B cell (primary cell): ENCODE measurements around the gene SLC12A4. TPM values are rescaled to one million over a fixed set of nuclear protein-coding genes. Genes with fewer than 3 reads are reported as not detected.

Source experiments
- ATAC-seq: fragments of 200-7000 bp; cut with Tn5 transposase; one replicate; pipeline ENCODE4 v1.10.0; 2021; ENCODE audit warnings: low read depth, mild to moderate bottlenecking, moderate number of reproducible peaks, moderate library complexity
- CTCF ChIA-PET: fragments of 350-600 bp; sonication (Branson Sonifier 250); formaldehyde crosslinking; loops from one replicate; lab custom pipeline; 2021; ENCODE audit warnings: antibody characterized with exemption, inconsistent platforms; lab: Charles Lee
- POLR2A ChIA-PET: fragments of 350-600 bp; sonication (Branson Sonifier 250); formaldehyde crosslinking; loops from one replicate; lab custom pipeline; 2021; ENCODE audit warnings: antibody characterized with exemption; lab: Charles Lee
- DNase-seq: peaks from one replicate; pipeline ENCODE4 v3.0.0; 2013
- H2AFZ ChIP-seq: 2 replicates; pipeline ENCODE4 v1.6.1; 2012; ENCODE audit warnings: mild to moderate bottlenecking, low read depth, low read length; ENCODE audit not compliant: insufficient read depth, poor library complexity, severe bottlenecking
- H3K27ac ChIP-seq, 2 donors: 1 replicate in 1 of 2; 2 replicates in 1 of 2; pipeline ENCODE4 v1.5.1; 2012 to 2013; ENCODE audit warnings: low read length in 2 of 2, mild to moderate bottlenecking in 2 of 2, moderate library complexity in 1 of 2
- H3K27me3 ChIP-seq, 4 experiments: fragments of 200-600 bp in 1 of 4; sonication (generic) in 1 of 4; replicated peaks in 1 of 4; 1 replicate in 2 of 4; 2 replicates in 2 of 4; pipeline versions ENCODE4 v1.6.1 to v1.7.0; 2013 to 2016; ENCODE audit warnings: low read length in 3 of 4, mild to moderate bottlenecking in 2 of 4, mixed read lengths in 1 of 4, moderate library complexity in 1 of 4; ENCODE audit not compliant: insufficient read depth in 4 of 4, control insufficient read depth in 3 of 4; ENCODE audit errors: control extremely low read depth in 1 of 4
- H3K36me3 ChIP-seq, 2 experiments: replicated peaks in 1 of 2; 1 replicate in 1 of 2; 2 replicates in 1 of 2; pipeline versions ENCODE4 v1.6.1 to v1.7.1; 2013; ENCODE audit warnings: low read length in 1 of 2; ENCODE audit not compliant: insufficient read depth in 2 of 2, control insufficient read depth in 1 of 2; ENCODE audit errors: control extremely low read depth in 1 of 2, extremely low read depth in 1 of 2
- H3K4me1 ChIP-seq, 2 donors: fragments of 200-600 bp in 1 of 2; sonication (generic) in 1 of 2; 1 replicate in 1 of 2; 2 replicates in 1 of 2; pipeline versions ENCODE4 v1.5.1 to v1.6.1; 2013 to 2017; ENCODE audit warnings: low read length in 2 of 2; ENCODE audit not compliant: control insufficient read depth in 2 of 2, insufficient read depth in 2 of 2
- H3K4me2 ChIP-seq: replicated peaks from 2 replicates; pipeline ENCODE3; 2012; ENCODE audit warnings: mild to moderate bottlenecking, low read depth, low read length; ENCODE audit not compliant: poor library complexity, severe bottlenecking
- H3K4me3 ChIP-seq, 5 experiments: fragments of 200-600 bp in 1 of 5; sonication (generic) in 1 of 5; 1 replicate in 3 of 5; 2 replicates in 2 of 5; pipeline versions ENCODE4 v1.5.1 to v1.7.0; 2011 to 2016; ENCODE audit warnings: low read length in 4 of 5, mild to moderate bottlenecking in 4 of 5, low read depth in 2 of 5, control low read depth in 1 of 5, moderate library complexity in 1 of 5; ENCODE audit not compliant: insufficient read depth in 1 of 5; ENCODE audit errors: control extremely low read depth in 1 of 5, extremely low read depth in 1 of 5
- H3K79me2 ChIP-seq: fragments of 200-600 bp; sonication (generic); one replicate; pipeline ENCODE4 v1.6.0; 2016; ENCODE audit warnings: low read length; ENCODE audit not compliant: control insufficient read depth, insufficient read depth
- H3K9ac ChIP-seq: fragments of 200-600 bp; sonication (generic); 2 replicates; pipeline ENCODE4 v1.6.1; 2017; ENCODE audit warnings: mild to moderate bottlenecking, low read length, moderate library complexity
- H3K9me3 ChIP-seq, 3 donors: one replicate each; pipeline versions ENCODE4 v1.6.1 to v1.7.1; 2013; ENCODE audit warnings: low read length in 2 of 3; ENCODE audit not compliant: control insufficient read depth in 2 of 3, insufficient read depth in 1 of 3; ENCODE audit errors: control extremely low read depth in 1 of 3
- H4K20me1 ChIP-seq: 2 replicates; pipeline ENCODE4 v1.6.0; 2012; ENCODE audit warnings: mild to moderate bottlenecking, low read length; ENCODE audit not compliant: insufficient read depth, control insufficient read depth, poor library complexity, severe bottlenecking
- H3K27ac Mint-ChIP-seq: one replicate; pipeline ENCODE4 v1.8.0; 2021; ENCODE audit warnings: mixed read lengths
- H3K27me3 Mint-ChIP-seq: one replicate; pipeline ENCODE4 v1.8.0; 2021; ENCODE audit warnings: mixed read lengths
- H3K4me1 Mint-ChIP-seq: one replicate; pipeline ENCODE4 v1.8.0; 2021; ENCODE audit warnings: mixed read lengths
- H3K4me3 Mint-ChIP-seq: one replicate; pipeline ENCODE4 v1.8.0; 2021; ENCODE audit warnings: mixed read lengths
- H3K9me3 Mint-ChIP-seq: one replicate; pipeline ENCODE4 v1.8.0; 2022; ENCODE audit warnings: mixed read lengths; ENCODE audit not compliant: insufficient read depth
- CTCF ChIP-seq: fragments of 200-600 bp; IDR thresholded peaks from one replicate; pipeline ENCODE4 v1.8.0; 2022; ENCODE audit warnings: antibody characterized with exemption, mild to moderate bottlenecking
- EZH2 ChIP-seq: IDR thresholded peaks from 2 replicates; pipeline ENCODE4 v1.6.1; 2012; ENCODE audit warnings: borderline replicate concordance, low read depth, mild to moderate bottlenecking, moderate library complexity, low read length; ENCODE audit not compliant: insufficient read depth, poor library complexity, severe bottlenecking
- WGBS: methylation state at CpG from one replicate; pipeline ENCODE4 v1.1.5; 2013; ENCODE audit warnings: missing lambda C conversion rate; ENCODE audit not compliant: insufficient coverage; 5-methylcytosine and 5-hydroxymethylcytosine counted together
- intact Hi-C: fragments of 100-400 bp; cut with micrococcal nuclease; formaldehyde crosslinking; loops from one replicate; pipeline ENCODE4 v1.10.0; 2022
- polyA plus RNA-seq: library from polyadenylated mRNA; depleted of rRNA; stranded (reverse); fragments of >200 nt; gene quantifications from 2 replicates; pipeline ENCODE4 v1.2.3, GENCODE V29; 2012
- total RNA-seq, 2 donors: library from RNA; stranded (reverse); fragments of 120-200 nt in 1 of 2; gene quantifications; 1 replicate in 1 of 2; 2 replicates in 1 of 2; pipeline versions ENCODE4 v1.2.3 to v1.2.4, GENCODE V29; 2013 to 2022

Gene SLC12A4
- total and polyA plus RNA-seq, 2 donors (not counting 1 experiment from before 2014, with no cell fraction given): 20.2 to 42.2 TPM

- 97% methylated on average over 3 of the region's 4 CpGs for WGBS
- ChIA-PET POLR2A (interaction anchor here (0.6 kb wide), 1 partner anchor 8 kb away, joined by 3 read pairs; no protein-coding TSS in a partner anchor), CTCF (interaction anchor here (0.6 to 1.8 kb wide), 2 partner anchors 101 to 197 kb away, joined by 3 to 5 read pairs; no protein-coding TSS in a partner anchor)
- Histone ChIP-seq H2AFZ (no peak overlapping the region), H3K4me3 (no peak overlapping the region), H3K36me3 (peaks cover 0 to 25% of the 10 kb centered on the region in 2 experiments), H4K20me1 (peaks cover 51% of the 10 kb centered on the region), H3K79me2 (peaks cover 69% of the 10 kb centered on the region), H3K27ac (no peak overlapping the region), H3K4me1 (no peaks in the 10 kb centered on the region), H3K9me3 (no peaks in the 10 kb centered on the region), H3K9ac (no peak overlapping the region), H3K27me3 (no peaks in the 10 kb centered on the region), H3K4me2 (no peak overlapping the region)
- intact Hi-C loops: no loop called here
- TF ChIP-seq EZH2: no peak
- no peak for TF ChIP-seq CTCF
- H3K27me3 Mint-ChIP-seq: no peaks in the 10 kb centered on the region
- DNase-seq: no peak
- no peaks in the 10 kb centered on the region for H3K9me3 Mint-ChIP-seq
- H3K27ac Mint-ChIP-seq: no peak overlapping the region
- no peak for ATAC-seq
- no peak overlapping the region for H3K4me3 Mint-ChIP-seq
- H3K4me1 Mint-ChIP-seq: peaks cover 1% of the 10 kb centered on the region
These were observed 50.6 kb downstream of the SLC12A4 start for GRCh38 chr16:67917852-67918236.

- H3K4me2 ChIP-seq: no peak overlapping the region
These were observed 51.1 kb downstream of the SLC12A4 start for GRCh38 chr16:67917140-67917851.

More at GRCh38 chr16:67917140-67917851, 51.1 kb downstream of the SLC12A4 start:
- H3K36me3 ChIP-seq: peaks cover 0 to 19% of the 10 kb centered on the region in 2 experiments
- intact Hi-C loops: no loop called here
- TF ChIP-seq EZH2 (no peak), CTCF (no peak)
- no peak overlapping the region for H3K27ac ChIP-seq
- WGBS: 97% methylated on average over 4 of the region's 6 CpGs
- Mint-ChIP-seq H3K4me3 (no peak overlapping the region), H3K27ac (no peak overlapping the region), H3K27me3 (no peaks in the 10 kb centered on the region), H3K9me3 (no peaks in the 10 kb centered on the region), H3K4me1 (peaks cover 1% of the 10 kb centered on the region)
- H4K20me1 ChIP-seq: peaks cover 51% of the 10 kb centered on the region
- H3K79me2 ChIP-seq: peaks cover 71% of the 10 kb centered on the region
- no peak overlapping the region for H2AFZ ChIP-seq
- POLR2A ChIA-PET: no interaction called here
- H3K9me3 ChIP-seq: no peaks in the 10 kb centered on the region
- ATAC-seq: no peak
- H3K4me1 ChIP-seq: no peaks in the 10 kb centered on the region
- no peak overlapping the region for H3K9ac ChIP-seq
- no peak for DNase-seq
- H3K4me3 ChIP-seq: no peak overlapping the region
- H3K27me3 ChIP-seq: no peaks in the 10 kb centered on the region
- CTCF ChIA-PET: interaction anchor here (1.8 kb wide), 1 partner anchor 101 kb away, joined by 5 read pairs; no protein-coding TSS in a partner anchor
